K562 (cell line): ENCODE data around the gene GABRR2. TPM values are rescaled to one million over a fixed set of nuclear protein-coding genes. Genes with fewer than 3 reads are reported as not detected.

Experiments
- BCL6 ChIP-seq: fragments of 250-450 bp; sonication (Bioruptor Pico); IDR thresholded peaks from 2 replicates; pipeline ENCODE4 v1.4.0; 2020
- COPS2 ChIP-seq: fragments of 450-650 bp; conservative IDR thresholded peaks from 2 replicates; pipeline ENCODE4 v1.6.1; 2016; ENCODE audit warnings: mild to moderate bottlenecking, moderate library complexity
- FOS ChIP-seq: IDR thresholded peaks from 3 replicates; pipeline ENCODE4 v1.6.1; 2011; ENCODE audit not compliant: insufficient read length; ENCODE audit errors: extremely low read depth
- HDGF ChIP-seq: fragments of 450-650 bp; IDR thresholded peaks from 2 replicates; pipeline ENCODE4 v1.6.1; 2016
- ILK ChIP-seq: fragments of 450-650 bp; IDR thresholded peaks from 2 replicates; pipeline ENCODE4 v1.6.1; 2016; ENCODE audit warnings: missing genetic modification characterization, low read depth, mild to moderate bottlenecking, missing compliant biosample characterization, moderate library complexity, borderline replicate concordance
- NFRKB ChIP-seq: fragments of 450-650 bp; IDR thresholded peaks from 2 replicates; pipeline ENCODE4 v1.6.1; 2016; ENCODE audit warnings: low read depth
- NFXL1 ChIP-seq: fragments of 450-650 bp; formaldehyde crosslinking; IDR thresholded peaks from 2 replicates; pipeline ENCODE4 v1.4.0; 2021; ENCODE audit warnings: mild to moderate bottlenecking
- POLR2A ChIP-seq: fragments of 450-650 bp; conservative IDR thresholded peaks from 2 replicates; pipeline ENCODE4 v1.6.1; 2016
- RBFOX2 ChIP-seq: fragments of 200-400 bp; formaldehyde crosslinking; IDR thresholded peaks from 2 replicates; pipeline ENCODE4 v1.6.1; 2017; ENCODE audit warnings: low read depth, mild to moderate bottlenecking, low read length, moderate library complexity
- RBM22 ChIP-seq: fragments of 200-400 bp; formaldehyde crosslinking; IDR thresholded peaks from 2 replicates; pipeline ENCODE4 v1.6.1; 2018; ENCODE audit warnings: low read length, low read depth; ENCODE audit not compliant: poor library complexity, severe bottlenecking
- SLC30A9 ChIP-seq: fragments of 250-450 bp; sonication (Bioruptor Pico); IDR thresholded peaks from 2 replicates; pipeline ENCODE4 v1.8.0; 2022; ENCODE audit warnings: mild to moderate bottlenecking, moderate library complexity
- SMARCB1 ChIP-seq: IDR thresholded peaks from 2 replicates; pipeline ENCODE4 v1.6.1; 2011; ENCODE audit warnings: improper control_type of control experiment, low read depth; ENCODE audit not compliant: insufficient read length
- SRF ChIP-seq, 2 experiments: fragments of 250-450, 450-650 bp in 1 of 2; sonication (Bioruptor Pico) in 1 of 2; sonication (generic) in 1 of 2; formaldehyde crosslinking; IDR thresholded peaks; 2 replicates each; pipeline versions ENCODE4 v1.5.0 to v1.5.1; 2020 to 2022; ENCODE audit warnings: mild to moderate bottlenecking in 1 of 2, missing genetic modification reagents in 1 of 2
- TFAM ChIP-seq: fragments of 250-450 bp; sonication (Bioruptor Pico); conservative IDR thresholded peaks from 2 replicates; pipeline ENCODE4 v1.5.0; 2021; ENCODE audit warnings: mild to moderate bottlenecking, moderate library complexity
- ZKSCAN1 ChIP-seq: fragments of 150-350 bp; IDR thresholded peaks from 2 replicates; pipeline ENCODE4 v1.6.1; 2016; ENCODE audit warnings: low read depth, low read length
- polyA plus RNA-seq, 8 experiments: library from polyadenylated mRNA; depleted of rRNA in 4 of 8; stranded (reverse) in 5 of 8; unstranded in 3 of 8; fragments of >200 nt; fragmentation: Nextera tagmentation in 2 of 8; fragmentation: Illumina TruSeq in 1 of 8; extraction: Ambion mirVana in 2 of 8; extraction: Trizol in 1 of 8; gene quantifications; 2 replicates each; pipeline versions ENCODE4 v1.2.1 to v1.2.3, GENCODE V29; 2011 to 2014; ENCODE audit warnings: inconsistent platforms in 1 of 8, missing spikeins in 1 of 8
- total RNA-seq, 7 experiments: library from RNA; depleted of rRNA in 6 of 7; stranded (reverse); fragments of >200 nt in 6 of 7; fragmentation: Illumina TruSeq in 2 of 7; extraction: Trizol in 2 of 7; gene quantifications; 2 replicates each; pipeline versions ENCODE4 v1.2.1 to v1.2.3, GENCODE V29; 2011 to 2021; ENCODE audit warnings: low replicate concordance in 1 of 7
- TF ChIP-seq, protein P1 (sequence below): IDR thresholded peaks from 3 replicates; pipeline ENCODE4 v1.6.1; 2011; ENCODE audit warnings: borderline replicate concordance, mild to moderate bottlenecking; ENCODE audit not compliant: insufficient read length, insufficient read depth
- TF ChIP-seq, protein P2 (sequence below): fragments of 250-450 bp; sonication (Bioruptor Pico); IDR thresholded peaks from 2 replicates; pipeline ENCODE4 v1.8.0; 2022; ENCODE audit warnings: inconsistent platforms, mild to moderate bottlenecking, moderate library complexity, borderline replicate concordance
- TF ChIP-seq, protein P3 (sequence below): IDR thresholded peaks from 2 replicates; pipeline ENCODE4 v1.6.1; 2016; ENCODE audit warnings: missing genetic modification characterization, missing compliant biosample characterization
- TF ChIP-seq, protein P4 (sequence below): fragments of 250-450 bp; sonication (Bioruptor Pico); IDR thresholded peaks from 2 replicates; pipeline ENCODE4 v1.8.0; 2022; ENCODE audit warnings: moderate library complexity, mild to moderate bottlenecking, inconsistent platforms
- TF ChIP-seq, protein P5 (sequence below): fragments of 250-450 bp; sonication (Bioruptor Pico); IDR thresholded peaks from 2 replicates; pipeline ENCODE4 v1.4.0; 2020

Gene GABRR2
- total and polyA plus RNA-seq, 9 of the 15 experiments (the other 6 are each of a cell fraction or from before 2014, with no cell fraction given) = 0.09 to 0.13 (median 0.10) TPM; not detected in 6

DNA sequence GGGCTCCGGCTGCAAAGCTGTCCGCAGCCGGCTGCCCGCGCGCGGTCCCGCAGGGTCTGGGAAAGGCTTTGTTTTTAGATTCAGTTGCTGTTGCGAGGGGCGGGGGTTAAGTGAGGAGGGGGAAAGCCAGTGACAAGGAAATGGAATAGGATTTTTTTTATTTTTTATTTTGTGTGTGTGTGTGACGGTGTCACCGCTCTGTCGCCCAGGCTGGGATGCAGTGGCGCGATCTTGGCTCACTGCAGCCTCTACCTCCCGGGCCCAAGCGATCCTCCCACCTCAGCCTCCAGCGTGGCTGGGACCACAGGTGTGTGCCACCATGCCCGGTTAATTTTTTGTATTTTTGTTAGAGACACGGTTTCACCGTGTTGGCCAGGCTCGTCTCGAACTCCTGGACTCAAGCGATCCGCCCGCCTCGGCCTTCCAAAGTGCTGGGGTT lies 38.0 kb upstream of the GABRR2 start (continued):
- TF ChIP-seq, protein P1, sequence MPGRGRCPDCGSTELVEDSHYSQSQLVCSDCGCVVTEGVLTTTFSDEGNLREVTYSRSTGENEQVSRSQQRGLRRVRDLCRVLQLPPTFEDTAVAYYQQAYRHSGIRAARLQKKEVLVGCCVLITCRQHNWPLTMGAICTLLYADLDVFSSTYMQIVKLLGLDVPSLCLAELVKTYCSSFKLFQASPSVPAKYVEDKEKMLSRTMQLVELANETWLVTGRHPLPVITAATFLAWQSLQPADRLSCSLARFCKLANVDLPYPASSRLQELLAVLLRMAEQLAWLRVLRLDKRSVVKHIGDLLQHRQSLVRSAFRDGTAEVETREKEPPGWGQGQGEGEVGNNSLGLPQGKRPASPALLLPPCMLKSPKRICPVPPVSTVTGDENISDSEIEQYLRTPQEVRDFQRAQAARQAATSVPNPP = no peak
- peak; percentile 72; the same call in 1 of the 2 replicates for TF ChIP-seq RBFOX2
- no peak for TF ChIP-seq COPS2
- TF ChIP-seq, protein P2, sequence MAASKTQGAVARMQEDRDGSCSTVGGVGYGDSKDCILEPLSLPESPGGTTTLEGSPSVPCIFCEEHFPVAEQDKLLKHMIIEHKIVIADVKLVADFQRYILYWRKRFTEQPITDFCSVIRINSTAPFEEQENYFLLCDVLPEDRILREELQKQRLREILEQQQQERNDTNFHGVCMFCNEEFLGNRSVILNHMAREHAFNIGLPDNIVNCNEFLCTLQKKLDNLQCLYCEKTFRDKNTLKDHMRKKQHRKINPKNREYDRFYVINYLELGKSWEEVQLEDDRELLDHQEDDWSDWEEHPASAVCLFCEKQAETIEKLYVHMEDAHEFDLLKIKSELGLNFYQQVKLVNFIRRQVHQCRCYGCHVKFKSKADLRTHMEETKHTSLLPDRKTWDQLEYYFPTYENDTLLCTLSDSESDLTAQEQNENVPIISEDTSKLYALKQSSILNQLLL (CRISPR knock-in tag) = no peak
- TF ChIP-seq ZKSCAN1 = no peak
- TF ChIP-seq ILK (tag) = no peak
- TF ChIP-seq BCL6 (CRISPR knock-in tag) = no peak
- no peak for TF ChIP-seq TFAM
- TF ChIP-seq SLC30A9 (CRISPR knock-in tag) = no peak
- TF ChIP-seq, protein P3, sequence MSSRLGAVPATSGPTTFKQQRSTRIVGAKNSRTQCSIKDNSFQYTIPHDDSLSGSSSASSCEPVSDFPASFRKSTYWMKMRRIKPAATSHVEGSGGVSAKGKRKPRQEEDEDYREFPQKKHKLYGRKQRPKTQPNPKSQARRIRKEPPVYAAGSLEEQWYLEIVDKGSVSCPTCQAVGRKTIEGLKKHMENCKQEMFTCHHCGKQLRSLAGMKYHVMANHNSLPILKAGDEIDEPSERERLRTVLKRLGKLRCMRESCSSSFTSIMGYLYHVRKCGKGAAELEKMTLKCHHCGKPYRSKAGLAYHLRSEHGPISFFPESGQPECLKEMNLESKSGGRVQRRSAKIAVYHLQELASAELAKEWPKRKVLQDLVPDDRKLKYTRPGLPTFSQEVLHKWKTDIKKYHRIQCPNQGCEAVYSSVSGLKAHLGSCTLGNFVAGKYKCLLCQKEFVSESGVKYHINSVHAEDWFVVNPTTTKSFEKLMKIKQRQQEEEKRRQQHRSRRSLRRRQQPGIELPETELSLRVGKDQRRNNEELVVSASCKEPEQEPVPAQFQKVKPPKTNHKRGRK (tag) = no peak
- TF ChIP-seq POLR2A = peak; percentile 12
- TF ChIP-seq SRF (CRISPR knock-in tag; IDR thresholded peaks at IDR 0.05) = no peak
- TF ChIP-seq SMARCB1 = no peak
- TF ChIP-seq, protein P4, sequence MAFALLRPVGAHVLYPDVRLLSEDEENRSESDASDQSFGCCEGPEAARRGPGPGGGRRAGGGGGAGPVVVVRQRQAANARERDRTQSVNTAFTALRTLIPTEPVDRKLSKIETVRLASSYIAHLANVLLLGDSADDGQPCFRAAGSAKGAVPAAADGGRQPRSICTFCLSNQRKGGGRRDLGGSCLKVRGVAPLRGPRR = no peak
- TF ChIP-seq NFRKB = peak; percentile 18; the same call in 1 of the 2 replicates
- TF ChIP-seq FOS = no peak
- peak; percentile 29 for TF ChIP-seq RBM22
- TF ChIP-seq NFXL1 (CRISPR knock-in tag) = no peak
- TF ChIP-seq, protein P5, sequence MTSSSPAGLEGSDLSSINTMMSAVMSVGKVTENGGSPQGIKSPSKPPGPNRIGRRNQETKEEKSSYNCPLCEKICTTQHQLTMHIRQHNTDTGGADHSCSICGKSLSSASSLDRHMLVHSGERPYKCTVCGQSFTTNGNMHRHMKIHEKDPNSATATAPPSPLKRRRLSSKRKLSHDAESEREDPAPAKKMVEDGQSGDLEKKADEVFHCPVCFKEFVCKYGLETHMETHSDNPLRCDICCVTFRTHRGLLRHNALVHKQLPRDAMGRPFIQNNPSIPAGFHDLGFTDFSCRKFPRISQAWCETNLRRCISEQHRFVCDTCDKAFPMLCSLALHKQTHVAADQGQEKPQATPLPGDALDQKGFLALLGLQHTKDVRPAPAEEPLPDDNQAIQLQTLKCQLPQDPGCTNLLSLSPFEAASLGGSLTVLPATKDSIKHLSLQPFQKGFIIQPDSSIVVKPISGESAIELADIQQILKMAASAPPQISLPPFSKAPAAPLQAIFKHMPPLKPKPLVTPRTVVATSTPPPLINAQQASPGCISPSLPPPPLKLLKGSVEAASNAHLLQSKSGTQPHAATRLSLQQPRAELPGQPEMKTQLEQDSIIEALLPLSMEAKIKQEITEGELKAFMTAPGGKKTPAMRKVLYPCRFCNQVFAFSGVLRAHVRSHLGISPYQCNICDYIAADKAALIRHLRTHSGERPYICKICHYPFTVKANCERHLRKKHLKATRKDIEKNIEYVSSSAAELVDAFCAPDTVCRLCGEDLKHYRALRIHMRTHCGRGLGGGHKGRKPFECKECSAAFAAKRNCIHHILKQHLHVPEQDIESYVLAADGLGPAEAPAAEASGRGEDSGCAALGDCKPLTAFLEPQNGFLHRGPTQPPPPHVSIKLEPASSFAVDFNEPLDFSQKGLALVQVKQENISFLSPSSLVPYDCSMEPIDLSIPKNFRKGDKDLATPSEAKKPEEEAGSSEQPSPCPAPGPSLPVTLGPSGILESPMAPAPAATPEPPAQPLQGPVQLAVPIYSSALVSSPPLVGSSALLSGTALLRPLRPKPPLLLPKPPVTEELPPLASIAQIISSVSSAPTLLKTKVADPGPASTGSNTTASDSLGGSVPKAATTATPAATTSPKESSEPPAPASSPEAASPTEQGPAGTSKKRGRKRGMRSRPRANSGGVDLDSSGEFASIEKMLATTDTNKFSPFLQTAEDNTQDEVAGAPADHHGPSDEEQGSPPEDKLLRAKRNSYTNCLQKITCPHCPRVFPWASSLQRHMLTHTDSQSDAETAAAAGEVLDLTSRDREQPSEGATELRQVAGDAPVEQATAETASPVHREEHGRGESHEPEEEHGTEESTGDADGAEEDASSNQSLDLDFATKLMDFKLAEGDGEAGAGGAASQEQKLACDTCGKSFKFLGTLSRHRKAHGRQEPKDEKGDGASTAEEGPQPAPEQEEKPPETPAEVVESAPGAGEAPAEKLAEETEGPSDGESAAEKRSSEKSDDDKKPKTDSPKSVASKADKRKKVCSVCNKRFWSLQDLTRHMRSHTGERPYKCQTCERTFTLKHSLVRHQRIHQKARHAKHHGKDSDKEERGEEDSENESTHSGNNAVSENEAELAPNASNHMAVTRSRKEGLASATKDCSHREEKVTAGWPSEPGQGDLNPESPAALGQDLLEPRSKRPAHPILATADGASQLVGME (CRISPR knock-in tag) = no peak
- no peak for TF ChIP-seq HDGF
